Osteoblast (primary cell): ENCODE results near the gene GRIN2D. TPM values are rescaled to one million over a fixed set of nuclear protein-coding genes. Genes with fewer than 3 reads are reported as not detected.
A peak's percentile ranks its signal among the peaks of the same experiment; 100 is the strongest.

Experiments
- DNase-seq: peaks from one replicate; pipeline ENCODE4 v3.0.0; 2011; ENCODE audit warnings: low spot score, mixed read lengths; ENCODE audit not compliant: insufficient read length; ENCODE audit errors: missing footprints
- H2AFZ ChIP-seq: 2 replicates; pipeline ENCODE4 v1.6.0; 2011; ENCODE audit warnings: mild to moderate bottlenecking, low read length
- H3K27ac ChIP-seq: 2 replicates; pipeline ENCODE4 v1.5.1; 2011; ENCODE audit warnings: mild to moderate bottlenecking, low read depth, low read length, moderate library complexity
- H3K27me3 ChIP-seq: 2 replicates; pipeline ENCODE4 v1.6.0; 2012; ENCODE audit warnings: mild to moderate bottlenecking, control low read depth, inconsistent platforms, low read length, moderate library complexity; ENCODE audit not compliant: insufficient read depth
- H3K36me3 ChIP-seq: 2 replicates; pipeline ENCODE4 v1.5.1; 2011; ENCODE audit warnings: mild to moderate bottlenecking, low read length, control low read depth, moderate library complexity; ENCODE audit not compliant: insufficient read depth
- H3K4me1 ChIP-seq: 2 replicates; pipeline ENCODE4 v1.5.1; 2011; ENCODE audit warnings: mild to moderate bottlenecking, low read length, control low read depth, moderate library complexity; ENCODE audit not compliant: insufficient read depth
- H3K4me2 ChIP-seq: 2 replicates; pipeline ENCODE4 v1.6.0; 2011; ENCODE audit warnings: mild to moderate bottlenecking, low read length; ENCODE audit not compliant: insufficient read depth
- H3K4me3 ChIP-seq: fragments of 200-600 bp; sonication (generic); 3 replicates; pipeline ENCODE4 v1.5.1; 2012; ENCODE audit warnings: mild to moderate bottlenecking, low read length, inconsistent platforms; ENCODE audit not compliant: insufficient read depth
- H3K79me2 ChIP-seq: 2 replicates; pipeline ENCODE4 v1.6.0; 2012; ENCODE audit warnings: mild to moderate bottlenecking, low read length, control low read depth, inconsistent platforms; ENCODE audit not compliant: insufficient read depth
- H3K9me3 ChIP-seq: 2 replicates; pipeline ENCODE4 v1.5.1; 2011; ENCODE audit warnings: low read depth, low read length, control low read depth
- H4K20me1 ChIP-seq: 2 replicates; pipeline ENCODE4 v1.6.0; 2012; ENCODE audit warnings: mild to moderate bottlenecking, low read length, control low read depth; ENCODE audit not compliant: insufficient read depth
- CTCF ChIP-seq: IDR thresholded peaks from 2 replicates; pipeline ENCODE4 v1.5.1; 2011; ENCODE audit warnings: mild to moderate bottlenecking, low read depth, low read length, moderate library complexity; ENCODE audit errors: extremely low read depth
- total RNA-seq: library from RNA; depleted of rRNA; stranded (reverse); fragments of >200 nt; gene quantifications from 2 replicates; pipeline ENCODE4 v1.2.3, GENCODE V29; 2012

Gene GRIN2D
- total RNA-seq, 1 donor: under 0.01 TPM

GRCh38 chr19:48348737-48349136 is 44.7 kb upstream of the GRIN2D start:
- Histone ChIP-seq H3K27ac (no peak overlapping the region), H3K79me2 (no peaks in the 10 kb centered on the region), H4K20me1 (peaks cover 2% of the 10 kb centered on the region), H3K4me3 (no peak overlapping the region), H3K9me3 (no peaks in the 10 kb centered on the region), H3K4me2 (no peak overlapping the region), H2AFZ (no peak overlapping the region), H3K4me1 (no peaks in the 10 kb centered on the region), H3K27me3 (no peaks in the 10 kb centered on the region), H3K36me3 (no peaks in the 10 kb centered on the region)
- DNase-seq: no peak
- no peak for TF ChIP-seq CTCF

GRCh38 chr19:48350856-48351255 is 42.6 kb upstream of the GRIN2D start:
- Histone ChIP-seq H2AFZ (no peak overlapping the region), H3K79me2 (no peaks in the 10 kb centered on the region), H3K4me2 (no peak overlapping the region), H3K4me1 (no peaks in the 10 kb centered on the region), H3K9me3 (no peaks in the 10 kb centered on the region), H4K20me1 (peaks cover 2% of the 10 kb centered on the region), H3K4me3 (no peak overlapping the region), H3K36me3 (no peaks in the 10 kb centered on the region), H3K27ac (no peak overlapping the region), H3K27me3 (no peaks in the 10 kb centered on the region)
- no peak for TF ChIP-seq CTCF
- DNase-seq: no peak

- Histone ChIP-seq H3K4me1 (no peaks in the 10 kb centered on the region), H3K27ac (no peak overlapping the region), H3K27me3 (no peaks in the 10 kb centered on the region), H3K4me2 (no peak overlapping the region), H3K36me3 (no peaks in the 10 kb centered on the region), H3K9me3 (no peaks in the 10 kb centered on the region), H2AFZ (no peak overlapping the region), H4K20me1 (peaks cover 2% of the 10 kb centered on the region), H3K79me2 (no peaks in the 10 kb centered on the region), H3K4me3 (no peak overlapping the region)
- TF ChIP-seq CTCF: peak; percentile 70
- DNase-seq: peak; percentile 94
Measured at GRCh38 chr19:48351341-48351752, 42.1 kb upstream of the GRIN2D start.

GRCh38 chr19:48353677-48354076 is 39.8 kb upstream of the GRIN2D start:
- H2AFZ ChIP-seq: no peak overlapping the region
- no peaks in the 10 kb centered on the region for H3K4me1 ChIP-seq
- DNase-seq: no peak
- no peaks in the 10 kb centered on the region for H3K9me3 ChIP-seq
- H4K20me1 ChIP-seq: peaks cover 2% of the 10 kb centered on the region
- no peak overlapping the region for H3K4me2 ChIP-seq
- no peak for TF ChIP-seq CTCF
- H3K4me3 ChIP-seq: no peak overlapping the region
- H3K79me2 ChIP-seq: no peaks in the 10 kb centered on the region
- H3K36me3 ChIP-seq: no peaks in the 10 kb centered on the region
- no peaks in the 10 kb centered on the region for H3K27me3 ChIP-seq
- H3K27ac ChIP-seq: no peak overlapping the region
